Upper lobe of left lung (tissue), 4 donors: ENCODE data around the gene DYSF.

Source experiments
- EP300 ChIP-seq, 4 donors: sonication (generic); formaldehyde crosslinking; IDR thresholded peaks; one replicate each; pipeline ENCODE4 v1.5.1; 2017; ENCODE audit warnings: antibody characterized with exemption in 4 of 4, control low read depth in 2 of 4
- TF ChIP-seq, protein P1 (sequence below), 6 experiments: fragments of 450-650 bp in 4 of 6; fragments of 200-600 bp in 2 of 6; sonication (generic) in 2 of 6; IDR thresholded peaks; one replicate each; pipeline ENCODE4 v1.5.1; 2016 to 2019; ENCODE audit warnings: antibody characterized with exemption in 6 of 6

DNA sequence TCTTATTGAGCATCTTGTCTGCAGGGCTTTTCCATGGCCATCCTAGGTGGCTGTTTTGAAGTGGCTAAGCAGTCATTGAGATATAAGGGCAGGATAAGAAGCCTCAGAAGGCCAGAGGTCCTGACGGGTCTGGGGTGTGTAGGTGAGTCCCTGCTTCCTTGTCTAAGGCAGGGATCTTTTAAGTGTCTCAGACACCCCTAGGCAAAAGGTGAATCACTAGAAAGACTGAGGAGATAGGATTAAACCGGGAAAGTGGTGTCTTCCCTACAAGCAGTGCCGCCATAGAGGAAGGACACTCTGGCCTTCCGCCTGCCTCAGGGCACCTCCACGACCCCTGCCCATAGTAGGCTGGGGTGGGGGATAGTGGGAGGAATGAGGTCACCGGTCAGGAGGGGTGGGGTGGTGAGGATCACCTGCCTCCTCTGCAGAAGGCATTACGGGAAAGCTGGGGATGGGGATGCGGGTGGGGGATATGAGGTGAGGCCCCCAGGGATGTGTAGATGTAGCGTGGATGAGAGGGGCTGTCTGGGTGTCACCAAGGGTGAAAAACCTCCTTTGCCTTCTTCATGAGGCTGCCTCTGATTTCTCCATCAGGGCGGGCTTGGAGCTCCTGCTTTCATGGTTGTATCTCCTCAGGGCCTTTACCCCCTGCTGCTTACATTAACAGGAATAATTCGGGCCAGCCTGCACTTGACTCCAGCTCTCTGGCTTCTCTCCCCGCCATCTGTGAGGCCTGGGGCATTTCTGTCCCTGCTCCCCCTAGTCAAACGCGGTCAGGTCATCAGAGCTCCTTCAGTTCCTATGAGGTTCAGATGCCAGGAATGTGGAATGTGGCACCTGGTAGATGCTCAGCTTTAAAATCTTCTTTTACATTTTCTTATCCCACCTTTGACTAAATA, 244.0 kb downstream of the DYSF start:
- TF ChIP-seq, protein P1, sequence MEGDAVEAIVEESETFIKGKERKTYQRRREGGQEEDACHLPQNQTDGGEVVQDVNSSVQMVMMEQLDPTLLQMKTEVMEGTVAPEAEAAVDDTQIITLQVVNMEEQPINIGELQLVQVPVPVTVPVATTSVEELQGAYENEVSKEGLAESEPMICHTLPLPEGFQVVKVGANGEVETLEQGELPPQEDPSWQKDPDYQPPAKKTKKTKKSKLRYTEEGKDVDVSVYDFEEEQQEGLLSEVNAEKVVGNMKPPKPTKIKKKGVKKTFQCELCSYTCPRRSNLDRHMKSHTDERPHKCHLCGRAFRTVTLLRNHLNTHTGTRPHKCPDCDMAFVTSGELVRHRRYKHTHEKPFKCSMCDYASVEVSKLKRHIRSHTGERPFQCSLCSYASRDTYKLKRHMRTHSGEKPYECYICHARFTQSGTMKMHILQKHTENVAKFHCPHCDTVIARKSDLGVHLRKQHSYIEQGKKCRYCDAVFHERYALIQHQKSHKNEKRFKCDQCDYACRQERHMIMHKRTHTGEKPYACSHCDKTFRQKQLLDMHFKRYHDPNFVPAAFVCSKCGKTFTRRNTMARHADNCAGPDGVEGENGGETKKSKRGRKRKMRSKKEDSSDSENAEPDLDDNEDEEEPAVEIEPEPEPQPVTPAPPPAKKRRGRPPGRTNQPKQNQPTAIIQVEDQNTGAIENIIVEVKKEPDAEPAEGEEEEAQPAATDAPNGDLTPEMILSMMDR (IDR thresholded peaks at IDR 0.05) = no peak
- no peak for TF ChIP-seq EP300 (IDR thresholded peaks at IDR 0.05)
